Peyer's patch (tissue), 4 donors: ENCODE data around the gene RERE. TPM values are rescaled to one million over a fixed set of nuclear protein-coding genes. Genes with fewer than 3 reads are reported as not detected.

ENCODE experiments used
- DNase-seq, 3 donors: peaks; one replicate each; pipeline ENCODE4 v3.0.0-alpha.2; 2017 to 2019
- H3K27ac ChIP-seq, 4 donors: fragments of 200-600 bp; sonication (generic); one replicate each; pipeline ENCODE4 v1.5.1; 2016 to 2019
- H3K27me3 ChIP-seq, 2 donors: fragments of 200-600 bp; sonication (generic); one replicate each; pipeline ENCODE4 v1.5.1; 2019
- H3K36me3 ChIP-seq, 3 donors: fragments of 200-600 bp; sonication (generic); one replicate each; pipeline ENCODE4 v1.5.1; 2016 to 2019
- H3K4me1 ChIP-seq, 4 donors: fragments of 200-600 bp; sonication (generic); one replicate each; pipeline ENCODE4 v1.5.1; 2016 to 2019
- H3K4me3 ChIP-seq, 4 donors: fragments of 200-600 bp; sonication (generic); 1 replicate in 3 of 4; 2 replicates in 1 of 4; pipeline ENCODE4 v1.5.1; 2016 to 2019; ENCODE audit warnings: mild to moderate bottlenecking in 1 of 4
- H3K9me3 ChIP-seq, 4 donors: fragments of 200-600 bp; sonication (generic); one replicate each; pipeline ENCODE4 v1.5.1; 2016 to 2019; ENCODE audit warnings: mild to moderate bottlenecking in 1 of 4
- POLR2A ChIP-seq, 2 donors: fragments of 450-650 bp; IDR thresholded peaks; one replicate each; pipeline ENCODE4 v1.5.1; 2017; ENCODE audit warnings: antibody characterized with exemption in 2 of 2, mild to moderate bottlenecking in 2 of 2, moderate library complexity in 2 of 2
- total RNA-seq, 4 donors: library from RNA; depleted of rRNA; stranded (reverse); fragments of >200 nt; gene quantifications; one replicate each; pipeline ENCODE4 v1.1.0, GENCODE V29; 2016
- TF ChIP-seq, protein P1 (sequence below), 6 experiments: fragments of 450-650 bp in 4 of 6; fragments of 200-600 bp in 2 of 6; sonication (generic) in 1 of 6; IDR thresholded peaks; one replicate each; pipeline ENCODE4 v1.5.1; 2017 to 2019; ENCODE audit warnings: antibody characterized with exemption in 6 of 6, mild to moderate bottlenecking in 3 of 6, moderate library complexity in 1 of 6

RERE gene
- total RNA-seq, 4 donors from 2014 or later: 98.5 to 528 (median 110) TPM

DNA sequence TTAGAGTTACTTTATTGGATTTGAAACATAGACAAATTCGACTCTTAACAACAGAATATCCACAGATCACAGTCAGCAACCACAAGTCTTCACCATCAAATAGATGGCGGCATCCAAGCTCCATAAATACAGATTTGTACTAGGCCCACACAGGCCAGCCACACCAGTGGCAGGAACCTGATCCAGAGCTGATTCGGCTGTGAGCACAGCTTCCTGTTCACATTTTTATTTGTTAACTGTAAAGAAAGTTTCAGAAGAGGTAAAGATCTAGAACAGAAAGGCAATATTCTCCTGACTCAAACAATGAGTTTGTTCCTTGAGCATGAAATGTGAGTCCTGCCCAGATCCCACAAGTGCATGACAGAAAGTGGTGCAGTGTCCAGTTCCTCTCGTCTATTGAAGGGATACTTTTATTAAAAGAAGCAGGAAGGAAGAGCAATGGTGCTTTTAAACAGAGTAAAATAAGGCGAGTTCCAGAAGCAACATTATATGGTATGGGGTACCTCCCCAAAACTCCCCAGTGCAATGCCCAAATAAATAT, 293.7 kb downstream of the RERE start:
- DNase-seq: no peak
- H3K9me3 ChIP-seq: no peaks in the 10 kb centered on the region
- peak overlapping the region in 2 of 4 donors; percentile 15 to 81 for H3K27ac ChIP-seq
- TF ChIP-seq, protein P1, sequence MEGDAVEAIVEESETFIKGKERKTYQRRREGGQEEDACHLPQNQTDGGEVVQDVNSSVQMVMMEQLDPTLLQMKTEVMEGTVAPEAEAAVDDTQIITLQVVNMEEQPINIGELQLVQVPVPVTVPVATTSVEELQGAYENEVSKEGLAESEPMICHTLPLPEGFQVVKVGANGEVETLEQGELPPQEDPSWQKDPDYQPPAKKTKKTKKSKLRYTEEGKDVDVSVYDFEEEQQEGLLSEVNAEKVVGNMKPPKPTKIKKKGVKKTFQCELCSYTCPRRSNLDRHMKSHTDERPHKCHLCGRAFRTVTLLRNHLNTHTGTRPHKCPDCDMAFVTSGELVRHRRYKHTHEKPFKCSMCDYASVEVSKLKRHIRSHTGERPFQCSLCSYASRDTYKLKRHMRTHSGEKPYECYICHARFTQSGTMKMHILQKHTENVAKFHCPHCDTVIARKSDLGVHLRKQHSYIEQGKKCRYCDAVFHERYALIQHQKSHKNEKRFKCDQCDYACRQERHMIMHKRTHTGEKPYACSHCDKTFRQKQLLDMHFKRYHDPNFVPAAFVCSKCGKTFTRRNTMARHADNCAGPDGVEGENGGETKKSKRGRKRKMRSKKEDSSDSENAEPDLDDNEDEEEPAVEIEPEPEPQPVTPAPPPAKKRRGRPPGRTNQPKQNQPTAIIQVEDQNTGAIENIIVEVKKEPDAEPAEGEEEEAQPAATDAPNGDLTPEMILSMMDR (IDR thresholded peaks at IDR 0.05): no peak
- no peak for TF ChIP-seq POLR2A (IDR thresholded peaks at IDR 0.05)
- peaks cover 0 to 28% (median 4%) of the 10 kb centered on the region in 4 donors for H3K4me1 ChIP-seq
- H3K4me3 ChIP-seq: no peak overlapping the region
- H3K36me3 ChIP-seq: no peaks in the 10 kb centered on the region
- no peaks in the 10 kb centered on the region for H3K27me3 ChIP-seq

DNA sequence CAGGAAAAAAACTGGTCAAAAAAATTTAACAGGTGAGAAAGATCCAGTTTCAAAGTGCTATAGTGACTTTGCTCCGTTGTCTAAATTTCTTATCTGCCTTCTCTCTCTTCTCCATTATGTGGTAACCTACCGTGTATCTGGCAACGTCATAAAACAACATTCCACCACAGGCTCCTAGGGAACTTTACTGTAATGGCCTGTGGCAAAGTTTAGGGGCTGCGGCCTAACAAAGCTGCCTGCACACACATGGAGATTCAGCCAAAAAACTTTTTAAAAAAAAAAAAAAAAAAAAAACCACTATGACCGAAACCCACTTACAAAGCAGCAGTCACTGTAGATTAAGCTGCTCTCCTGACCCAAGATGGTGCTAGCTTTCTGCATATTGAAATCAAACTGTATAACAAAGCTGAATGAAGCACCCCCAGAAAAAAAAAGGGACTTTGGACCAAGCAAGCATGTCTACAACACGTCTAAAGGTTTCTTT, 296.9 kb downstream of the RERE start:
- no peaks in the 10 kb centered on the region for H3K27me3 ChIP-seq
- H3K36me3 ChIP-seq: no peaks in the 10 kb centered on the region
- no peaks in the 10 kb centered on the region for H3K9me3 ChIP-seq
- peaks cover 0 to 27% (median 4%) of the 10 kb centered on the region in 4 donors for H3K4me1 ChIP-seq
- DNase-seq: no peak
- TF ChIP-seq POLR2A (IDR thresholded peaks at IDR 0.05): no peak
- TF ChIP-seq, protein P1 (IDR thresholded peaks at IDR 0.05): no peak
- no peak overlapping the region for H3K4me3 ChIP-seq
- H3K27ac ChIP-seq: no peak overlapping the region

DNA sequence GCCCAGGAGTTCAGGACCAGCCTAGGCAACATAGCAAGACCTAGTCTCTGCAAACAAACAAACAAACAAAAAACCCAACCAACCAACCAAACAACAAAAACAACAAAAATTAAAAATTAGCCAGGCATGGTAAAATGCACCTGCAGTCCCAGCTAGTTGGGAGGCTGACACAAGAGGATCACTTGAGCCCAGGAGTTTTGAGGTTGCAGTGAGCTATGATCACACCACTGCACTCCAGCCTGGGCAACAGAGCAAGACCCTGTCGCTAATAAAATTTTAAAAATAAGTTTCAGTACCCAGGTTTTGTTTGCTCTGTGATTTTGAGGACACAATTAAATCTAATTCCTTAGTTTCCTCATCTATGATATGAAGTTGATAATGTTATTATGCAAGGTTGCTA, 298.3 kb downstream of the RERE start:
- no peak for DNase-seq
- Histone ChIP-seq H3K36me3 (no peaks in the 10 kb centered on the region), H3K9me3 (no peaks in the 10 kb centered on the region), H3K27ac (no peak overlapping the region), H3K4me1 (peaks cover 0 to 15% (median 3%) of the 10 kb centered on the region in 4 donors), H3K27me3 (no peaks in the 10 kb centered on the region), H3K4me3 (no peak overlapping the region)
- TF ChIP-seq, protein P1 (IDR thresholded peaks at IDR 0.05): no peak
- no peak for TF ChIP-seq POLR2A (IDR thresholded peaks at IDR 0.05)

DNA sequence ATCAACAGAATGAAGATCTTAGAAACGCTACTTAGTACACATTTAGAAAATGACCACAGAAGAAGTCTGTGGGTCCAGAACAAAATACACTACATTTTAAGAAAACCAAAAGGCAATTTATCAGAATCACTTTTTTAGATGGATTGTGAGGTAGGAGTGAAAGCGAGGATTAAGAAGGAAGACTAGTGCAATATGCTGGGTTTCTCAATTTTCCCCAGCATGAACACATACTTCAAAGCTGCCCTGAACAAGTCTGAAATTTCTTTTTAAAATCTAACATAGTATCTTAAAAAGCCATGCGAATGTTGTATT, 299.0 kb downstream of the RERE start:
- Histone ChIP-seq H3K27ac (peak overlapping the region in 1 of 4 donors; percentile 61), H3K4me3 (no peak overlapping the region), H3K36me3 (no peaks in the 10 kb centered on the region), H3K4me1 (peaks cover 0 to 7% (median 0%) of the 10 kb centered on the region in 4 donors), H3K27me3 (no peaks in the 10 kb centered on the region), H3K9me3 (no peaks in the 10 kb centered on the region)
- no peak for DNase-seq
- no peak for TF ChIP-seq POLR2A (IDR thresholded peaks at IDR 0.05)
- TF ChIP-seq, protein P1 (IDR thresholded peaks at IDR 0.05): no peak

DNA sequence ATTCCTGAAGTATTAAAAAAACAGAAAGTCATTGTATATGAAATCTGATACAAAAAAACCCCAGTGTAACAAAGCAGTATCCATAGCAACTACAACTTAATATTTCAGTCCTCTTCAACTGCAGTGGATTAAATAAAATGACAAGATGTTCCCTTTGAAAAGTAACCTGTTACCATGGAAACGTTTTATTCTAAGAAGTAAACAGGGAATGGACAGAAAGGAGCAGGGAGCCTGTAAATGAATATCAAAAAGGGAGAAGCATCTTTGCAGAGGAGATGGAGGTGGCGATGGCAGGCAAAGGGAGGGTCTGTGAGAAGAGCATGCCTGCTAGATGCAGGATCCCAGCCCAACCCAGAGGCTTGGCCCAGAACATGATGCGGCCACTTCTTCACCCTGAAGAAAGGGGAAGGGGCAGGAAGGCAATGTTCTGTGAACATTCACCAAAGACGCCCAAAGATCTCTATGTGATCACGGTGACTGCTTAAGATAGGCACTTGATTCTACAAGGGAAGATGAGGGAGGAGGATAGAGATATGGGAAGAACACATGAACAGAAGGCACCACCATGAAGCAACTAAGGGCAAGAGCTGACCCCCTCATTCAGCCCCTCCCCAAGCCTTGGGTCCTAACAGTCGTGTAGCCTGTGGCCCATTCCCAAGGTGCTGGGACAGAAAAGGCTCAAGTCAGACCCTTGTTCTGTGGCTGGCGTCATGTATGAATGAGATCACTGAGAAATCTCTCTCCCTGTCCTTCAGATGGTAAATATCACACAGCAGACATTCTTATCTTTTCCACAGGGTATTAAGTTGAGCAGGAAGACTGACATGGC, 299.6 kb downstream of the RERE start:
- H3K36me3 ChIP-seq: no peaks in the 10 kb centered on the region
- H3K27me3 ChIP-seq: no peaks in the 10 kb centered on the region
- no peak for DNase-seq
- H3K9me3 ChIP-seq: no peaks in the 10 kb centered on the region
- H3K4me3 ChIP-seq: no peak overlapping the region
- H3K27ac ChIP-seq: peak overlapping the region in 3 of 4 donors; percentile 9 to 61 (median 50)
- H3K4me1 ChIP-seq: peaks cover 0 to 7% (median 0%) of the 10 kb centered on the region in 4 donors
- no peak for TF ChIP-seq POLR2A (IDR thresholded peaks at IDR 0.05)
- TF ChIP-seq, protein P1 (IDR thresholded peaks at IDR 0.05): no peak
